Measurements from ENCODE around the gene XPNPEP2.

XPNPEP2 gene, protein sequence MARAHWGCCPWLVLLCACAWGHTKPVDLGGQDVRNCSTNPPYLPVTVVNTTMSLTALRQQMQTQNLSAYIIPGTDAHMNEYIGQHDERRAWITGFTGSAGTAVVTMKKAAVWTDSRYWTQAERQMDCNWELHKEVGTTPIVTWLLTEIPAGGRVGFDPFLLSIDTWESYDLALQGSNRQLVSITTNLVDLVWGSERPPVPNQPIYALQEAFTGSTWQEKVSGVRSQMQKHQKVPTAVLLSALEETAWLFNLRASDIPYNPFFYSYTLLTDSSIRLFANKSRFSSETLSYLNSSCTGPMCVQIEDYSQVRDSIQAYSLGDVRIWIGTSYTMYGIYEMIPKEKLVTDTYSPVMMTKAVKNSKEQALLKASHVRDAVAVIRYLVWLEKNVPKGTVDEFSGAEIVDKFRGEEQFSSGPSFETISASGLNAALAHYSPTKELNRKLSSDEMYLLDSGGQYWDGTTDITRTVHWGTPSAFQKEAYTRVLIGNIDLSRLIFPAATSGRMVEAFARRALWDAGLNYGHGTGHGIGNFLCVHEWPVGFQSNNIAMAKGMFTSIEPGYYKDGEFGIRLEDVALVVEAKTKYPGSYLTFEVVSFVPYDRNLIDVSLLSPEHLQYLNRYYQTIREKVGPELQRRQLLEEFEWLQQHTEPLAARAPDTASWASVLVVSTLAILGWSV

DNA sequence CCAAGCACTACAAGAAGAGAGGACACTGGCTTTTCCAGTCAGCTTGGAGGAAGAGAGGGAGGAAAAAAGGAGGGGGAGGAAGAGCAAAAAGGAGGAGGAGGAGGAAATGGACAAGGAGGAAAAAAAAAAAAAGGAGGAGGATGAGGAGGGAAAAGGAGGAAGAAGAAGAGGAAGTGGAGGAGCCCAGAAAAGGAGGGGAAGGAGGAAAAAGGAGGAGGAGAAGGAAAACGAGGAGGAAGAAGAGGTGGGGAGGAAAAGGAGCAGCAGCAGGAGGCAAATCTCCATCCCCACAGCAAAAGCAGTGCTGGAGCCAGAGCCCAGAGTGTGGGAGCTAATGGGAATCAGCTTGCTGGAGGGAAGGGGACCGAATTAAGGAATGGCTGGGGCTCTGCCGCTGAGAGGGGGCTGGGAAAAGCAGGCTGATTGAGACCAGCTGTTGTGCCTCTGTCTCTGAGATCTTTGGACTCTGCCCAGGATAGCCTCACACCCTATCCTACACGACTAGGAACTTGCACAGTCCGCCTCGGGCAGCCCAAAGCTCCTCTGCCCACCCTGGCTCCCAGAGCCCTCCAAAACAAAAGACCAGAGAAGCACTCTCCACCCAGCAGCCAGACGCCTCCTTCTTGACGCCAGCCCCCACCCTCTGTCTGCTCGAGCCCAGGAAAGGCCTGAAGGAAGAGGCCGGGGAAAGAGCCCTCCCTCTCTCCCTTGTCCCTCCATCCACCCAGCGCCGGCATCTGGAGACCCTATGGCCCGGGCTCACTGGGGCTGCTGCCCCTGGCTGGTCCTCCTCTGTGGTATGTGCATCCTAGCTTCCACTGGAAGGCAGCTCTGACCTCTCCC is at the start of gene XPNPEP2:
TSS of gene XPNPEP2 (plus strand) at position 514 of the 843 bp plus-strand sequence. CDS start at position 749, 235 bp downstream.
- H3K4me3 ChIP-seq (ENCODE audit: low read depth, low read length): no peak within 1 kb of the TSS
- peaks cover 16% of the 10 kb centered on the region for H3K27me3 ChIP-seq (ENCODE audit: control insufficient read depth, insufficient read depth, low read length)
- H3K4me1 ChIP-seq (ENCODE audit: control insufficient read depth, insufficient read depth, low read length): peaks cover 7% of the 10 kb centered on the region
- H3K9me3 ChIP-seq (ENCODE audit: control insufficient read depth, insufficient read depth, low read length): no peaks in the 10 kb centered on the region
- no peaks in the 10 kb centered on the region for H3K36me3 ChIP-seq (ENCODE audit: control insufficient read depth, insufficient read depth, low read length)
- H3K9ac ChIP-seq (ENCODE audit: low read depth, low read length): no peak within 1 kb of the TSS

DNA sequence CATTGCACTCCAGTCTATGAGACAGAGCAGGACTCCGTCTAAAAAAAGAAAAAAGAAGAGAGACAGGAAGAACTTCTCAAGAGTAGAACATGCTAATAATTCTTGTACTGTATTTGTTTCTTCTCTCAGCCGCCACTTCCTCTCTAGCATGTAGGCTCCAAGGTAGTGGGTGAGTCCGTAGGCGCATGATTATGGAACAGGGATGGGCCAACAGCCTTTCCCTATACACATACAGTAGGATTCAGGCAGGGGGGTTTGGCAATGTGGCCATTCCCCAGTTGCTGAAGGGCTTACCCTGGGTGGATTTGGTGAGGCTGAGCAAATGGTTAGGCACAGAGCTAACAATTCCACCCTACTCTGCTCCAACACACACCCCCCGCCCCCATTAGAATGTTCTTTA is 49.0 kb upstream of the XPNPEP2 start:
- peaks cover 11% of the 10 kb centered on the region for H3K4me1 ChIP-seq (ENCODE audit: control insufficient read depth, insufficient read depth, low read length)
- no peak overlapping the region for H3K4me3 ChIP-seq (ENCODE audit: low read depth, low read length)
- no peak overlapping the region for H3K9ac ChIP-seq (ENCODE audit: low read depth, low read length)
- H3K27me3 ChIP-seq (ENCODE audit: control insufficient read depth, insufficient read depth, low read length): peaks cover 2% of the 10 kb centered on the region
- H3K9me3 ChIP-seq (ENCODE audit: control insufficient read depth, insufficient read depth, low read length): no peaks in the 10 kb centered on the region
- H3K36me3 ChIP-seq (ENCODE audit: control insufficient read depth, insufficient read depth, low read length): no peaks in the 10 kb centered on the region

DNA sequence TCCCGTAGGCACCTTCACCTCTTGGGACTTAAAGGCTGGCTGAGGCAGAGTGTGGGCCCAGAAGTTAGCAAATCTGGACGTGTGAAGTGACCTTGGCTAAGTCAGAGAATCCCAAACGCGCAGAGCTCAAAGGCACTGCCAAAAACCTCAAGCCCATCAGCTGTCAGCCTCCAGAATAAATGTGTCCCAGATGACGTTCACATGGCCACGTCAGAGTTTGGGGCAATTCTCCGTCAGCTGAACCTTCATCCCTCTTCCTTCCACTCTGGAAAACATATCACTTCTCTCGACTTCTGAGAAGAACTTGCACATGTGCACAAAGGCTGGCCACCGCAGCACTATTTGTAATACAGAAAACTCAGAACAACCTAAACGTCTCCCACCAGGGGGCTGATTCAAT is 48.3 kb upstream of the XPNPEP2 start:
- Histone ChIP-seq H3K27me3 (ENCODE audit: control insufficient read depth, insufficient read depth, low read length) (peaks cover 2% of the 10 kb centered on the region), H3K36me3 (ENCODE audit: control insufficient read depth, insufficient read depth, low read length) (no peaks in the 10 kb centered on the region), H3K9ac (ENCODE audit: low read depth, low read length) (no peak overlapping the region), H3K4me1 (ENCODE audit: control insufficient read depth, insufficient read depth, low read length) (peaks cover 11% of the 10 kb centered on the region), H3K9me3 (ENCODE audit: control insufficient read depth, insufficient read depth, low read length) (no peaks in the 10 kb centered on the region), H3K4me3 (ENCODE audit: low read depth, low read length) (no peak overlapping the region)

DNA sequence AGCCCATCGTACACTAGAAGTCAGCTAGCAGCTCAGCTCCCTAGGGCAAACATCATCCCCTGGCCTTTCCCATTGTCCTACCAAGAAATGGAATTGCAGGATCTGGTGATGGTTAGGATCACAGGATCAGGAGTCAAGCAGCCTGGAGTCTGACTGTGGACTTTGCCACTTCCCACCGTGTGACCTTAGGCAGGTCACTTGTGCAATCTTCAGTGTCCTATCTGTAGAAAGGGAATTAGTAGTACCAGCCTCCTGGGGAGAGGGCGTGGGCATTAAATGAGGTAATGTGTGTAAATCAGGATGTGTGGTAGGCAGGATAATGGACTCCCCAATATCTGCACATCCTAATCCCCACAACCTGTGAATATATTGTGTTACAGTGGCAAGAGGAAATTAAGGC is 45.4 kb upstream of the XPNPEP2 start:
- Histone ChIP-seq H3K9ac (ENCODE audit: low read depth, low read length) (no peak overlapping the region), H3K27me3 (ENCODE audit: control insufficient read depth, insufficient read depth, low read length) (peaks cover 2% of the 10 kb centered on the region), H3K4me3 (ENCODE audit: low read depth, low read length) (no peak overlapping the region), H3K4me1 (ENCODE audit: control insufficient read depth, insufficient read depth, low read length) (peaks cover 18% of the 10 kb centered on the region), H3K9me3 (ENCODE audit: control insufficient read depth, insufficient read depth, low read length) (no peaks in the 10 kb centered on the region), H3K36me3 (ENCODE audit: control insufficient read depth, insufficient read depth, low read length) (no peaks in the 10 kb centered on the region)

DNA sequence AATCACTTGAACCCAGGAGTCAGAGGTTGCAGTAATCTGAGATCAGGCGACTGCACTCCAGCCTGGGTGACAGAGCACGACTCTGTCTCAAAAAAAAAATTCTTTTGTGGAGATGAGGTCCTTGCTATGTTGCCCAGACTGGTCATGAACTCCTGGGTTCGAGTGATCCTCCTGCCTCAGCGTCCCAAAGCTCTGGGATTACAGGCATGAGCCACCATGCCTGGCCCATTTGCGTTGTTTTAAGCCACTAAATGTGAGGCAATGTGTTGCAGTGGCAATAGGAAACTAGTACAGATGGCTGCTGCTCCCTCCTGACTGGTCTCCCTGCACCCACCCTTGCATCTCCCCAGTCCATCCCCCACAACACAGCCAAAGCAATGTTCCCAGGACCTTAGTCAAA is 44.0 kb upstream of the XPNPEP2 start:
- no peaks in the 10 kb centered on the region for H3K27me3 ChIP-seq (ENCODE audit: control insufficient read depth, insufficient read depth, low read length)
- no peak overlapping the region for H3K9ac ChIP-seq (ENCODE audit: low read depth, low read length)
- no peaks in the 10 kb centered on the region for H3K36me3 ChIP-seq (ENCODE audit: control insufficient read depth, insufficient read depth, low read length)
- H3K4me3 ChIP-seq (ENCODE audit: low read depth, low read length): no peak overlapping the region
- no peaks in the 10 kb centered on the region for H3K9me3 ChIP-seq (ENCODE audit: control insufficient read depth, insufficient read depth, low read length)
- H3K4me1 ChIP-seq (ENCODE audit: control insufficient read depth, insufficient read depth, low read length): peaks cover 20% of the 10 kb centered on the region

DNA sequence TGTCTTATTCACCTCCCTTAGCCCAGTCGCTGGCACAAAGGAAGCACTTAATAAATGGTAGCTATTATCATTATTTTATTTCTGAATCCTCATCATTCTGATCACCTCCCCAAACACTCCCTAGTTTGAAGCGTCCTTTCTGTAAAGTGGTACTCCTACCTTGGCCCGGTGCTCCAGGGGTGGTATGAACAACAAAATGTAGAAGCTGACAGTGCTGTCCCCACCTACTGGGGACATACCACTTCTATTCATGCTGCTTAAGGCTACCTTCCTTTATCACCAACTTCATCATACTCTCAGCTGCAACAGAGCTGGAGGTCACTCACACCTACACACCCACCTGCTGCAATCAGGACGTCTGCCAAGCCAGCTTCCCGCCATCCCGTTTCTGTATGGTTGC is 43.2 kb upstream of the XPNPEP2 start:
- Histone ChIP-seq H3K27me3 (ENCODE audit: control insufficient read depth, insufficient read depth, low read length) (no peaks in the 10 kb centered on the region), H3K9me3 (ENCODE audit: control insufficient read depth, insufficient read depth, low read length) (no peaks in the 10 kb centered on the region), H3K36me3 (ENCODE audit: control insufficient read depth, insufficient read depth, low read length) (no peaks in the 10 kb centered on the region), H3K4me3 (ENCODE audit: low read depth, low read length) (no peak overlapping the region), H3K9ac (ENCODE audit: low read depth, low read length) (no peak overlapping the region), H3K4me1 (ENCODE audit: control insufficient read depth, insufficient read depth, low read length) (peaks cover 20% of the 10 kb centered on the region)

DNA sequence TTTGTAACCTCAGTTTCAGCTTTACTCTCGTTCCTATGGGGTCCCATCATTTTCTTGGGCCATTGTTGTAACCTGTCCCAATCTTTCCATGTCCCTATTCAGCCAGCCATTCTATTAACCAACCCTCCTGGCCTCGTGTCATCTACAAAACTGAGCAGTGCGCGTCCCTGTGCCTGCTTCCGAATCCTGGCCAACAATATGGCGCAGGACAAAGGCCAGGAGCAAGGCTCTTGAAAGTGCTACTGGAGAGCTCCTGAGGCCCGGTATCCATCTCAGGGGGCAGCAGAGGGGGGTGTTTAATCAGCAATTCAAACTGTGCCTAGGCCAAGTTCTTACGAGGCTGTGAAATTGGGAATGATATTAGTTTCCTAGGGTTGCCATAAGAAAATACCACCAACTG is 42.8 kb upstream of the XPNPEP2 start:
- Histone ChIP-seq H3K36me3 (ENCODE audit: control insufficient read depth, insufficient read depth, low read length) (no peaks in the 10 kb centered on the region), H3K4me1 (ENCODE audit: control insufficient read depth, insufficient read depth, low read length) (peaks cover 20% of the 10 kb centered on the region)

DNA sequence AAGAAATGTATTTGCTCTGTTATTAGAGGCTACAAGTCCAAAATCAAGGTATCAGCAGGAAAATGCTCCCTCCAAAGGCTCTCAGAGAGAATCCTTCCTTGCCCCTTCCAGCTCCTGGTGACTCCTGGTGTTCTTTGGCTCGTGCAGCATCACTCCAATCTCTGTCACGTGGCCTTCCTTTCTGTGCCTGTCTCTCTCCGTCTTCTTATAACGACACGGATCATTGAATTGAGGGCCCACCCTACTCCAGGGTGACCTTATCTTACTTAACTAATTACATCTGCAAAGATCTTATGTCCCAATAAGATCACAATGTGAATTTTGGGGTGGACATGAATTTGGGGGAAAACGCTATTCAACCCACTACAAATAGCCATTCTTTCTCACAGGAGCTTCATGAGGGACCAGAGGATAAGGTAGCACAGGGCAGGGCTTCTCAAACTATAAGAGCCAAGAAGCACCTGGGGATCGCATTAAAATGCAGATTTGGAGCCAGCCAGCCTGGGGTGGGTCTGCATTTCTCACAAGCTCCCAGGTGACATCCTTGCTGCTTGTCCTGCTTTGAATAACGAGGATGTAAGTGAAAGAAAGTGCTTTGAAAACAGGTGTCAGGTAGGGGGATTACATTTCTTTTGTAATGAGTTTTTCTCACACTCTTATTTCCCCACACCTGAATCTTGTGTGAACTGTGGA is 42.2 kb upstream of the XPNPEP2 start:
- Histone ChIP-seq H3K36me3 (ENCODE audit: control insufficient read depth, insufficient read depth, low read length) (no peaks in the 10 kb centered on the region), H3K4me3 (ENCODE audit: low read depth, low read length) (no peak overlapping the region), H3K27me3 (ENCODE audit: control insufficient read depth, insufficient read depth, low read length) (no peaks in the 10 kb centered on the region), H3K4me1 (ENCODE audit: control insufficient read depth, insufficient read depth, low read length) (peaks cover 20% of the 10 kb centered on the region), H3K9me3 (ENCODE audit: control insufficient read depth, insufficient read depth, low read length) (no peaks in the 10 kb centered on the region), H3K9ac (ENCODE audit: low read depth, low read length) (no peak overlapping the region)

More for the DNA sequence above, 42.8 kb upstream of the XPNPEP2 start:
- H3K9me3 ChIP-seq (ENCODE audit: control insufficient read depth, insufficient read depth, low read length): no peaks in the 10 kb centered on the region
- H3K27me3 ChIP-seq (ENCODE audit: control insufficient read depth, insufficient read depth, low read length): no peaks in the 10 kb centered on the region
- H3K9ac ChIP-seq (ENCODE audit: low read depth, low read length): no peak overlapping the region
- no peak overlapping the region for H3K4me3 ChIP-seq (ENCODE audit: low read depth, low read length)

DNA sequence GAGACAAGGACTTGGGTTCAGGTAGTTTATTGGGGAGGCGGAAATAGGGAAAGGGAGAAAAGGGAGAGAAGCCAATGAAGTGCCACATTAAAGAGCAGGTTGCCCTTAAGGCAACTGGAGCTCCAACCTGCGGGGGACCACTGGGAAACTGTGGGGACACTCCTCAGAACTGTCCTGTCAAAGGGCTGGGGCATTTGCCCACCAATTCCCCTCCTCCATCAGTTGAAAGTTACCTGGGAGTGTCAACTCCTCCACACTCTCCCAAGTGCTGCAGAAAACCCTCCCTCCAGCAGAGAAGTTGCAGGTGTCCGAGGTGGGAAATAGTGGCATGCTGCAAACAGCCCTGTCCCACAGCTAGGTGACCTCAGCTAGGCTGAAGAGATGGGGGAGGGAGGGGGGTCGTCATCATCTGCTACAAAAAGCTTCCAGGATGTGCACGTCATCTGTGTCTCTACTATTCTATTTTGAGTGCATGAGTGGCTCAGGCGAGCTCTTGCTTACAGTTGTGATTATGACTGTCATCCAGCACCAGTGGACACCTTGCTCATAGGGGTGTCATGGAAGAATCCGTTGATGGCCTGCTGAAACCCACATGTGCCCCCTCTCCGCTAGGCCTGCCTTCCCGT is 41.5 kb upstream of the XPNPEP2 start:
- Histone ChIP-seq H3K9me3 (ENCODE audit: control insufficient read depth, insufficient read depth, low read length) (no peaks in the 10 kb centered on the region), H3K4me1 (ENCODE audit: control insufficient read depth, insufficient read depth, low read length) (peaks cover 20% of the 10 kb centered on the region), H3K27me3 (ENCODE audit: control insufficient read depth, insufficient read depth, low read length) (no peaks in the 10 kb centered on the region), H3K4me3 (ENCODE audit: low read depth, low read length) (no peak overlapping the region), H3K36me3 (ENCODE audit: control insufficient read depth, insufficient read depth, low read length) (no peaks in the 10 kb centered on the region), H3K9ac (ENCODE audit: low read depth, low read length) (no peak overlapping the region)

DNA sequence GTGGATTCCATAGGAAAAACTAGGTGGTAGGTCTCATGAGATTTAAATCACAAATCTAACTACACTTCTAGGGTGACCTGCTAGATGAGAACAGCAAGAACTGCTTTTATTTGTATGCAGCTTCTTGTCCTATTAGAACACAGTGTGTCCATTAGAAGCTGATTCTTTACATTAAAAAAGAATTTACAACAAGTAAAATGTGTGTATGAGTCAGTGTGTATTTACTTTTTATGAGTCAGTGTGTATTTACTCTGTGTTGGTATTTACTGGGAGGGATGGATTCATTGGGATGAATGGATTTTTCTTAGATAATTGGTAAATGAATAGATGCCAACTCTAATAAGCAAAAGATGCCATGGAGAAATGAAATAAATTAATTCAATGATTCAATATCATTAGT is 40.6 kb upstream of the XPNPEP2 start:
- no peak overlapping the region for H3K9ac ChIP-seq (ENCODE audit: low read depth, low read length)
- no peaks in the 10 kb centered on the region for H3K9me3 ChIP-seq (ENCODE audit: control insufficient read depth, insufficient read depth, low read length)
- H3K4me1 ChIP-seq (ENCODE audit: control insufficient read depth, insufficient read depth, low read length): peaks cover 20% of the 10 kb centered on the region
- H3K36me3 ChIP-seq (ENCODE audit: control insufficient read depth, insufficient read depth, low read length): no peaks in the 10 kb centered on the region
- H3K4me3 ChIP-seq (ENCODE audit: low read depth, low read length): no peak overlapping the region
- no peaks in the 10 kb centered on the region for H3K27me3 ChIP-seq (ENCODE audit: control insufficient read depth, insufficient read depth, low read length)

DNA sequence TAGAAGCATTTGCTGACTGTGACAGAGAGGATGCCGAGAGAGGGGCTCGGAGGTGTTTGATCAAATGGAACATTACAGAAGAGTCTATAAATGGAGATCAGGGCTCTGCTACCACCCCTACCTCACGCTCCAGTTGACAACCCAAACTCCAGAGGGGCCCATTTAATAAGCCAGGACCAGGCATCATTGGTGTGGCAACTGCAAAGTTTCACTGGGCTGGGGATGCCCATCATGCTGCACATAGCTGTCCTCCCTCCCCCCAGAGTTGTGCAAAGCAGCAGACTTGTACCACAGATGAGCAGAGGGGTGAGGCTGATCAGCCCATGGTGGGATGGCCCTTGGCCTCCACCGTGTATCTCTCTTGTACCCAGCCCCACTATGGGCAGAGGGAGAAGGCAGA is 38.2 kb upstream of the XPNPEP2 start:
- no peaks in the 10 kb centered on the region for H3K9me3 ChIP-seq (ENCODE audit: control insufficient read depth, insufficient read depth, low read length)
- H3K4me3 ChIP-seq (ENCODE audit: low read depth, low read length): no peak overlapping the region
- H3K9ac ChIP-seq (ENCODE audit: low read depth, low read length): no peak overlapping the region
- peaks cover 20% of the 10 kb centered on the region for H3K4me1 ChIP-seq (ENCODE audit: control insufficient read depth, insufficient read depth, low read length)
- no peaks in the 10 kb centered on the region for H3K36me3 ChIP-seq (ENCODE audit: control insufficient read depth, insufficient read depth, low read length)
- no peaks in the 10 kb centered on the region for H3K27me3 ChIP-seq (ENCODE audit: control insufficient read depth, insufficient read depth, low read length)

Measured in iPS-15b (cell line).